Trophoblast cell (in vitro differentiated cells and primary cell): ENCODE measurements around the gene LRRC1.

Source experiments
- DNase-seq, 2 donors: peaks; one replicate each; pipeline ENCODE4 v3.0.0-alpha.2; 2016
- H2AFZ ChIP-seq: 2 replicates; pipeline ENCODE4 v1.6.1; 2013; ENCODE audit warnings: low read length, moderate library complexity, mild to moderate bottlenecking; ENCODE audit not compliant: insufficient read depth, poor library complexity
- H2AK5ac ChIP-seq: 2 replicates; pipeline ENCODE4 v1.6.1; 2013; ENCODE audit warnings: mild to moderate bottlenecking, low read length
- H2BK120ac ChIP-seq: 2 replicates; pipeline ENCODE4 v1.6.1; 2013; ENCODE audit warnings: low read length, mild to moderate bottlenecking, moderate library complexity; ENCODE audit not compliant: insufficient read depth, poor library complexity
- H2BK12ac ChIP-seq: 2 replicates; pipeline ENCODE4 v1.6.1; 2013; ENCODE audit warnings: mild to moderate bottlenecking, low read length, moderate library complexity
- H2BK5ac ChIP-seq: 2 replicates; pipeline ENCODE4 v1.6.1; 2013; ENCODE audit warnings: low read length, low read depth, moderate library complexity, mild to moderate bottlenecking; ENCODE audit not compliant: poor library complexity
- H3K14ac ChIP-seq: 2 replicates; pipeline ENCODE4 v1.6.1; 2013; ENCODE audit warnings: mild to moderate bottlenecking, low read length
- H3K18ac ChIP-seq: 2 replicates; pipeline ENCODE4 v1.6.1; 2013; ENCODE audit warnings: mild to moderate bottlenecking, low read length
- H3K23ac ChIP-seq: 2 replicates; pipeline ENCODE4 v1.6.1; 2013; ENCODE audit warnings: low read length
- H3K27ac ChIP-seq: 2 replicates; pipeline ENCODE4 v1.5.1; 2013; ENCODE audit warnings: low read depth, mild to moderate bottlenecking, inconsistent platforms, low read length, moderate library complexity
- H3K27me3 ChIP-seq: 2 replicates; pipeline ENCODE4 v1.6.1; 2013; ENCODE audit warnings: inconsistent platforms, mild to moderate bottlenecking, low read length, moderate library complexity; ENCODE audit not compliant: insufficient read depth
- H3K36me3 ChIP-seq, 2 experiments: 1 replicate in 1 of 2; 2 replicates in 1 of 2; pipeline ENCODE4 v1.6.1; 2013; ENCODE audit warnings: low read length in 2 of 2, mild to moderate bottlenecking in 2 of 2, moderate library complexity in 1 of 2; ENCODE audit not compliant: insufficient read depth in 2 of 2, control insufficient read depth in 1 of 2
- H3K4ac ChIP-seq: 2 replicates; pipeline ENCODE4 v1.6.1; 2013; ENCODE audit warnings: low read depth, mild to moderate bottlenecking, low read length, moderate library complexity
- H3K4me1 ChIP-seq, 2 experiments: 1 replicate in 1 of 2; 2 replicates in 1 of 2; pipeline ENCODE4 v1.6.1; 2013; ENCODE audit warnings: low read length in 2 of 2, mild to moderate bottlenecking in 2 of 2, moderate library complexity in 1 of 2; ENCODE audit not compliant: insufficient read depth in 2 of 2, control insufficient read depth in 1 of 2
- H3K4me2 ChIP-seq: 2 replicates; pipeline ENCODE4 v1.6.1; 2013; ENCODE audit warnings: inconsistent platforms, mild to moderate bottlenecking, low read length, moderate library complexity
- H3K4me3 ChIP-seq: 2 replicates; pipeline ENCODE4 v1.5.1; 2013; ENCODE audit warnings: mild to moderate bottlenecking, low read depth, low read length, inconsistent platforms
- H3K79me1 ChIP-seq: one replicate; pipeline ENCODE4 v1.6.1; 2013; ENCODE audit warnings: low read length
- H3K79me2 ChIP-seq: 2 replicates; pipeline ENCODE4 v1.6.1; 2013; ENCODE audit warnings: low read length, mild to moderate bottlenecking; ENCODE audit not compliant: control insufficient read depth, insufficient read depth, poor library complexity
- H3K9ac ChIP-seq: 2 replicates; pipeline ENCODE4 v1.6.1; 2013; ENCODE audit warnings: mild to moderate bottlenecking, low read length
- H3K9me3 ChIP-seq: 2 replicates; pipeline ENCODE4 v1.6.1; 2013; ENCODE audit warnings: low read depth, mild to moderate bottlenecking, control low read depth, inconsistent platforms, low read length; ENCODE audit not compliant: insufficient read depth
- H4K12ac ChIP-seq: 2 replicates; pipeline ENCODE4 v1.6.1; 2013; ENCODE audit warnings: low read depth, mild to moderate bottlenecking, low read length, moderate library complexity
- H4K8ac ChIP-seq: 2 replicates; pipeline ENCODE4 v1.6.1; 2013; ENCODE audit warnings: low read depth, mild to moderate bottlenecking, low read length, moderate library complexity
- H4K91ac ChIP-seq: one replicate; pipeline ENCODE4 v1.6.1; 2013; ENCODE audit warnings: low read depth, mild to moderate bottlenecking, low read length, moderate library complexity
- WGBS: extraction: QIAGEN DNeasy Blood & Tissue Kit; methylation state at CpG from one replicate; pipeline ENCODE4 v1.1.7; 2013; ENCODE audit warnings: missing lambda C conversion rate; ENCODE audit not compliant: insufficient read length, insufficient coverage; ENCODE audit errors: extremely low coverage; 5-methylcytosine and 5-hydroxymethylcytosine counted together

The LRRC1 gene

DNA sequence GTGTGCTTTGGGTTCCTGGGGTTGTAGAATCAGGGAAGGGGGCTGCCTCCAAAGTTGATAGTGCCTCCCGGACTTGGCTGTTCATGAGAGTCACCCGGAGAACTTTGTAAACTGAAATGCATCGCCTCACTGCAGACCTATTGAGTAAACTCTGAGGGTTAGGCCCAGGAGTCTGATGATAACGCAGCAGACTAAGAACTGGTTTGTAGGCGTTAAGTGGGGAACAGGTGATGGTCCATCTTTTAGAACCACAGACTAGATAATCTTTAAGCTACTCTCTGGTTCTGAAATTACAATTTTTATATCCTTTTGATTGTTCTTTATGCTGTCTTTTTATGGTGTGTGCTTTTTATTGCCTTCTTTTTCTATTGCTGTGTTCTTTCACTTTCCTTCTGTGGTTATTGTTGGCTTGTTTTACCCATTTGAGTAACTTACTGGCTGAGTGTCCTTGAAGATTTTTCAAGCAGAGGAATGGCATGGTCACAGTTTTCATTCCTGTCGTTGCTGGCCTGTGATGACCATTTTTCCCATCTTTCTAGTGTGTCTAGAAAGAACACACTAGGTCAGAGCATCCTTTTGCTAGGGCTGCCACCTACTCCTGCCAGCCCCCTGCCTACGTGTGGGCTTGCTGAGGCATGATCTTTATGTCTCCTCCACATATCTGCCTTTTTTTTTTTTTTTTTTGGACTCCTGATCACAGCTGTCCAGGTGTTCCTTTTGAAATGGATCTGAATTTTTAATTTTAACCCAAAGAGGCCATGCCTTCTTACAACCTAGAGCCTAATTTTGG lies 30.9 kb downstream of the LRRC1 start:
- no peak overlapping the region for H2BK5ac ChIP-seq
- H3K4ac ChIP-seq = peak overlapping the region; percentile 83
- no peak overlapping the region for H2AK5ac ChIP-seq
- H3K27me3 ChIP-seq = no peaks in the 10 kb centered on the region
- no peak overlapping the region for H2AFZ ChIP-seq
- no peak for DNase-seq
- H3K9ac ChIP-seq = no peak overlapping the region
- no CpG with 5 or more reads among the region's 7 CpGs for WGBS
- H3K14ac ChIP-seq = no peak overlapping the region
- H3K79me1 ChIP-seq = no peaks in the 10 kb centered on the region
- H3K4me1 ChIP-seq = peaks cover 4 to 14% of the 10 kb centered on the region in 2 experiments
- no peak overlapping the region for H3K23ac ChIP-seq
- H2BK12ac ChIP-seq = no peak overlapping the region
- H4K12ac ChIP-seq = no peak overlapping the region
- no peaks in the 10 kb centered on the region for H3K9me3 ChIP-seq
- H3K4me2 ChIP-seq = no peak overlapping the region
- H3K4me3 ChIP-seq = no peak overlapping the region
- H4K8ac ChIP-seq = no peak overlapping the region
- H2BK120ac ChIP-seq = no peak overlapping the region
- H3K36me3 ChIP-seq = no peaks in the 10 kb centered on the region
- H3K18ac ChIP-seq = no peak overlapping the region
- H4K91ac ChIP-seq = no peak overlapping the region
- no peak overlapping the region for H3K27ac ChIP-seq
- H3K79me2 ChIP-seq = peaks cover 14% of the 10 kb centered on the region

DNA sequence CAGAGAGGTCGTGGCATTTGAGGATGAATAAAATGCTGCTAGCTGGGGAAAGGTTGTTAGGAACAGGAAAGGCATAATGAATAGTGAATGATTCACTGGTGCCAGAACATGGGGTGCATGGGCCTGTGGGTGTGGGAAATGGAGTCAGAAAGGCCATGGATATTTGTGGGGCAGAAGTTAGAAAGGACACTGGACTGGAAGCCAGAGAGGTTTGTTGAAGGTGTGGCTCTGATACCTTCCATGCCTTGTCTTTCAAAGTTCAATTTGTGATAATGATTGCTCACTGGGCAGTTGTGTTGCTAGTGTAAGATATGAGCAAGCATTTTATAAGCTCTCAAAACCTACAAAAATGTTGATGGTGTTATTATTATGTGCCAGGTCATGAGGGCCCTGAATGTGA lies 32.7 kb downstream of the LRRC1 start:
- Histone ChIP-seq H3K27ac (no peak overlapping the region), H3K79me1 (no peaks in the 10 kb centered on the region), H3K4ac (peak overlapping the region; percentile 16), H2BK12ac (no peak overlapping the region), H3K4me2 (no peak overlapping the region), H3K4me1 (peaks cover 4 to 12% of the 10 kb centered on the region in 2 experiments), H2BK120ac (no peak overlapping the region), H2AK5ac (no peak overlapping the region), H3K18ac (no peak overlapping the region), H3K27me3 (no peaks in the 10 kb centered on the region), H2AFZ (no peak overlapping the region), H3K4me3 (no peak overlapping the region), H3K23ac (no peak overlapping the region), H4K8ac (no peak overlapping the region), H4K91ac (no peak overlapping the region), H2BK5ac (no peak overlapping the region), H3K79me2 (peaks cover 14% of the 10 kb centered on the region), H3K9me3 (no peaks in the 10 kb centered on the region), H3K36me3 (no peaks in the 10 kb centered on the region), H3K9ac (no peak overlapping the region), H4K12ac (no peak overlapping the region), H3K14ac (no peak overlapping the region)
- DNase-seq = no peak
- no CpG with 5 or more reads among the region's 1 CpG for WGBS

DNA sequence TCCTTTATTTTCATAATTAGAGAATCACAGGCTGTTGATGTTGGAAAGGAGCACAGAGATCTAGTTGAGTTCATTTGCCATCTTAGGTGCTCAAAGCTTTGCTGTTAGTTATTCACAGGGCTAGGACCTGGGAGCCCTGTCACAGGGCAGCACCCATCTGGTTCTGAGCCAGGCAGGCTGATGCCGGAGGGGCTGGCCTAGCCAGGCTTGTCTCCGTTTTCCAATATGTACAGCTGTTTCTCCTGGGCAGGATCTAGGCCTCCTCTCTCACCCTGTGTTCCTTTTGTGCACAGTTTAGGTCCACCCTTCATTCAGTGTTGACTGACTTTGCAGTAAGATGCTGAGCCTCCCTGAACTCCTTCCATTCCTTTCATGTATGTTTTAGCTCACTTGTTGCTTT lies 33.4 kb downstream of the LRRC1 start:
- H4K91ac ChIP-seq = no peak overlapping the region
- no peak overlapping the region for H2AFZ ChIP-seq
- H3K4me2 ChIP-seq = no peak overlapping the region
- H2BK5ac ChIP-seq = no peak overlapping the region
- no peaks in the 10 kb centered on the region for H3K9me3 ChIP-seq
- H3K79me1 ChIP-seq = peaks cover 2% of the 10 kb centered on the region
- H2AK5ac ChIP-seq = no peak overlapping the region
- peaks cover 4 to 14% of the 10 kb centered on the region in 2 experiments for H3K4me1 ChIP-seq
- H2BK12ac ChIP-seq = no peak overlapping the region
- WGBS = no CpG with 5 or more reads among the region's 2 CpGs
- no peak overlapping the region for H2BK120ac ChIP-seq
- H3K27me3 ChIP-seq = no peaks in the 10 kb centered on the region
- H3K4me3 ChIP-seq = no peak overlapping the region
- H4K8ac ChIP-seq = no peak overlapping the region
- H3K4ac ChIP-seq = peak overlapping the region; percentile 28
- no peak for DNase-seq
- no peaks in the 10 kb centered on the region for H3K36me3 ChIP-seq
- no peak overlapping the region for H3K23ac ChIP-seq
- H3K79me2 ChIP-seq = peaks cover 12% of the 10 kb centered on the region
- no peak overlapping the region for H3K9ac ChIP-seq
- H3K27ac ChIP-seq = no peak overlapping the region
- no peak overlapping the region for H4K12ac ChIP-seq
- H3K14ac ChIP-seq = no peak overlapping the region
- peak overlapping the region; percentile 14 for H3K18ac ChIP-seq

- Histone ChIP-seq H3K9ac (no peak overlapping the region), H3K4me1 (peaks cover 4 to 14% of the 10 kb centered on the region in 2 experiments), H3K79me2 (peaks cover 12% of the 10 kb centered on the region), H3K4me3 (no peak overlapping the region), H2BK5ac (no peak overlapping the region), H3K23ac (no peak overlapping the region), H3K4me2 (no peak overlapping the region), H4K91ac (no peak overlapping the region), H3K36me3 (no peaks in the 10 kb centered on the region), H3K27ac (peak overlapping the region; percentile 31), H3K79me1 (peaks cover 2% of the 10 kb centered on the region), H3K9me3 (no peaks in the 10 kb centered on the region), H4K12ac (no peak overlapping the region), H3K4ac (no peak overlapping the region), H4K8ac (no peak overlapping the region), H3K14ac (no peak overlapping the region), H2BK120ac (no peak overlapping the region), H3K27me3 (no peaks in the 10 kb centered on the region), H2AK5ac (no peak overlapping the region), H2AFZ (no peak overlapping the region), H3K18ac (no peak overlapping the region), H2BK12ac (no peak overlapping the region)
- DNase-seq = no peak
- no CpG with 5 or more reads among the region's 3 CpGs for WGBS
Measured at GRCh38 chr6:53828966-53829697, 34.3 kb downstream of the LRRC1 start.
